Kidney (tissue), 14 donors: Measurements from ENCODE around the gene RSU1. TPM values are rescaled to one million over a fixed set of nuclear protein-coding genes. Genes with fewer than 3 reads are reported as not detected.

Experiments used
- DNase-seq, 5 donors: peaks; one replicate each; pipeline ENCODE4 v3.0.0-alpha.2; 2013 to 2020
- FAIRE-seq: peaks from 2 replicates; lab custom pipeline; 2012; peaks lifted over from hg19 to GRCh38; lab: Jason Lieb, UNC
- H3K27ac ChIP-seq, 2 donors: one replicate each; pipeline ENCODE4 v1.7.0; 2013; ENCODE audit warnings: low read depth in 2 of 2, low read length in 2 of 2, inconsistent platforms in 1 of 2
- H3K27me3 ChIP-seq: one replicate; pipeline ENCODE4 v1.7.1; 2013; ENCODE audit warnings: low read length, inconsistent platforms; ENCODE audit not compliant: control insufficient read depth, insufficient read depth
- H3K36me3 ChIP-seq, 3 donors: one replicate each; pipeline versions ENCODE4 v1.7.0 to v1.7.1; 2013; ENCODE audit warnings: low read length in 3 of 3, control low read depth in 1 of 3, inconsistent platforms in 1 of 3; ENCODE audit not compliant: insufficient read depth in 3 of 3, control insufficient read depth in 2 of 3
- H3K4me1 ChIP-seq, 3 donors: one replicate each; pipeline versions ENCODE4 v1.7.0 to v1.7.1; 2013; ENCODE audit warnings: low read length in 3 of 3, inconsistent platforms in 1 of 3, low read depth in 1 of 3; ENCODE audit not compliant: control insufficient read depth in 2 of 3, insufficient read depth in 2 of 3
- H3K4me3 ChIP-seq, 3 donors: one replicate each; pipeline versions ENCODE4 v1.7.0 to v1.8.1; 2013; ENCODE audit warnings: low read length in 3 of 3, control low read depth in 1 of 3, inconsistent platforms in 1 of 3
- H3K9ac ChIP-seq, 3 donors: one replicate each; pipeline versions ENCODE4 v1.7.0 to v1.7.1; 2013; ENCODE audit warnings: low read length in 3 of 3, control low read depth in 1 of 3, inconsistent platforms in 1 of 3
- H3K9me3 ChIP-seq, 3 donors: one replicate each; pipeline versions ENCODE4 v1.7.0 to v1.7.1; 2013; ENCODE audit warnings: low read length in 3 of 3, control low read depth in 1 of 3, inconsistent platforms in 1 of 3; ENCODE audit not compliant: control insufficient read depth in 2 of 3, insufficient read depth in 1 of 3
- intact Hi-C: fragments of 100-400 bp; cut with DNase I; formaldehyde crosslinking; loops from one replicate; pipeline ENCODE4 v1.11.1; 2022
- polyA plus RNA-seq: library from polyadenylated mRNA; stranded (reverse); fragments of 350-450 nt; fragmentation: Illumina TruSeq; extraction: RNeasy Lipid Tissue Mini Kit (QIAGEN cat#74804); gene quantifications from one replicate; pipeline ENCODE4 v1.2.3, GENCODE V29; 2014; ENCODE audit warnings: low read depth, low replicate concordance; ENCODE audit not compliant: insufficient read depth
- total RNA-seq: library from RNA; stranded (reverse); fragmentation: NEBNext Ultra II Directional; extraction: Animal tissue kit (Norgen Biotek cat#: 25700); gene quantifications from one replicate; pipeline ENCODE4 v1.2.1, GENCODE V29; 2021
- TF ChIP-seq, protein P1 (sequence below): IDR thresholded peaks from 3 replicates; pipeline ENCODE4 v1.5.1; 2012; ENCODE audit warnings: mild to moderate bottlenecking, moderate library complexity, borderline replicate concordance; ENCODE audit not compliant: insufficient read depth; ENCODE audit errors: extremely low read depth
- donor health status: control.
- donor health status: control.
- donor health status: control.
- donor health status: control.
- donor health status: control.
- donor health status: DM: yes; HTN: yes; CAD: no.
- donor health status: Normal renal cell carcinoma (clear cell type).

The RSU1 gene
- total and polyA plus RNA-seq, 2 donors from 2014 or later, result 44.6 to 72.4 TPM

GRCh38 chr10:16847644-16848043, 30.4 kb upstream of the RSU1 start:
- DNase-seq (no peak), FAIRE-seq (no peak)
- Histone ChIP-seq H3K36me3 (peaks cover 0 to 8% (median 2%) of the 10 kb centered on the region in 3 donors), H3K27ac (no peak overlapping the region), H3K4me3 (no peak overlapping the region), H3K9me3 (no peaks in the 10 kb centered on the region), H3K4me1 (peaks cover 0 to 3% (median 0%) of the 10 kb centered on the region in 3 donors), H3K9ac (no peak overlapping the region), H3K27me3 (no peaks in the 10 kb centered on the region)
- TF ChIP-seq, protein P1, sequence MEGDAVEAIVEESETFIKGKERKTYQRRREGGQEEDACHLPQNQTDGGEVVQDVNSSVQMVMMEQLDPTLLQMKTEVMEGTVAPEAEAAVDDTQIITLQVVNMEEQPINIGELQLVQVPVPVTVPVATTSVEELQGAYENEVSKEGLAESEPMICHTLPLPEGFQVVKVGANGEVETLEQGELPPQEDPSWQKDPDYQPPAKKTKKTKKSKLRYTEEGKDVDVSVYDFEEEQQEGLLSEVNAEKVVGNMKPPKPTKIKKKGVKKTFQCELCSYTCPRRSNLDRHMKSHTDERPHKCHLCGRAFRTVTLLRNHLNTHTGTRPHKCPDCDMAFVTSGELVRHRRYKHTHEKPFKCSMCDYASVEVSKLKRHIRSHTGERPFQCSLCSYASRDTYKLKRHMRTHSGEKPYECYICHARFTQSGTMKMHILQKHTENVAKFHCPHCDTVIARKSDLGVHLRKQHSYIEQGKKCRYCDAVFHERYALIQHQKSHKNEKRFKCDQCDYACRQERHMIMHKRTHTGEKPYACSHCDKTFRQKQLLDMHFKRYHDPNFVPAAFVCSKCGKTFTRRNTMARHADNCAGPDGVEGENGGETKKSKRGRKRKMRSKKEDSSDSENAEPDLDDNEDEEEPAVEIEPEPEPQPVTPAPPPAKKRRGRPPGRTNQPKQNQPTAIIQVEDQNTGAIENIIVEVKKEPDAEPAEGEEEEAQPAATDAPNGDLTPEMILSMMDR, result no peak
- intact Hi-C loops, result no loop called here

GRCh38 chr10:16845248-16845647, 28.0 kb upstream of the RSU1 start:
- peaks cover 0 to 3% (median 0%) of the 10 kb centered on the region in 3 donors for H3K4me1 ChIP-seq
- H3K4me3 ChIP-seq, result no peak overlapping the region
- no peaks in the 10 kb centered on the region for H3K27me3 ChIP-seq
- FAIRE-seq, result no peak
- no peak overlapping the region for H3K27ac ChIP-seq
- TF ChIP-seq, protein P1, result no peak
- no peaks in the 10 kb centered on the region for H3K9me3 ChIP-seq
- peaks cover 0 to 7% (median 2%) of the 10 kb centered on the region in 3 donors for H3K36me3 ChIP-seq
- H3K9ac ChIP-seq, result no peak overlapping the region
- DNase-seq, result no peak
- intact Hi-C loops, result no loop called here

DNA sequence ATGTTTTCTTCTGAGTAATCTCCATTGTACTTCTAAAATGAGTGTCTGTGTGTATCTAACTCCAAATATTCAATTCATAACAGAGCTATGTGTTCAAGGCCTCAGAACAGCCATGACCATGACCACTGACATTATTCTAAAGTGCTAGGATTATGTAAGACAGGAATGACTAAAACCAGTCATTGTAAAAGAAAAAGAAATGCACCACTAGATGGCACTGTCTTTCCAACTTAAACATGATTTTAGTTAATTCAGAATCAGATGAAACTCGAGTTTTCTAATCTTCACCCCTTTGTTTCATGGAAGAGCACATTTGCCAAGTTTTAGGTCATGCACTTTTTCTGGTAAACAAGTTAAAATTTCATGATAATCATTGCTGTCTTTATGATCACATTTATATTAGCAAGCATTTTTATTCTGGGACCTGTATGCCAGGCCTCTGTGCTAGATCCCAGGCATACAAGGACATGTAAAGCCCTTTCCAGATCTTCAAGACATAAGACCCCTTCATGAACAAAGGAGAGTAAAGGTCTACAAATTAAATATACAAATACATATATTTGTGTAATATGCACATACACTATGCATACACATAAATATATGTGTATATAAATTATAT, 26.1 kb upstream of the RSU1 start:
- Histone ChIP-seq H3K4me1 (peaks cover 0 to 3% (median 0%) of the 10 kb centered on the region in 3 donors), H3K36me3 (peaks cover 0 to 7% (median 2%) of the 10 kb centered on the region in 3 donors), H3K27me3 (no peaks in the 10 kb centered on the region), H3K4me3 (no peak overlapping the region), H3K27ac (no peak overlapping the region), H3K9ac (no peak overlapping the region), H3K9me3 (no peaks in the 10 kb centered on the region)
- TF ChIP-seq, protein P1, result peak; percentile 57
- intact Hi-C loops, result loop anchor here (5.0 kb wide), 1 partner anchor 409 kb away; no protein-coding TSS in a partner anchor
- DNase-seq (peak in 2 of 5 donors; percentile 75 to 79), FAIRE-seq (peak; percentile 94)
